ENCODE data around the gene ATG7. TPM values are rescaled to one million over a fixed set of nuclear protein-coding genes. Genes with fewer than 3 reads are reported as not detected.
A peak's percentile ranks its signal among the peaks of the same experiment; 100 is the strongest.

The ATG7 gene
- total RNA-seq, 2 experiments from 2014 or later = 28.3 to 38.2 TPM

- Mint-ChIP-seq H3K9me3 (ENCODE audit: low read depth) (peaks cover 3% of the 10 kb centered on the region), H3K27ac (no peak overlapping the region), H3K4me3 (no peak overlapping the region), H3K4me1 (no peaks in the 10 kb centered on the region), H3K36me3 (peaks cover 46% of the 10 kb centered on the region), H3K27me3 (no peaks in the 10 kb centered on the region)
- DNase-seq (no peak), ATAC-seq (no peak)
- CTCF ChIA-PET = interaction anchor here (0.9 kb wide), 1 partner anchor 242 kb away, joined by 3 read pairs; no protein-coding TSS in a partner anchor
Measured at GRCh38 chr3:11556851-11557644, 284.9 kb downstream of the ATG7 start.

- no peak for DNase-seq
Measured at GRCh38 chr3:11558002-11558401, 285.8 kb downstream of the ATG7 start.

GRCh38 chr3:11558411-11558903 lies 286.3 kb downstream of the ATG7 start:
- CTCF ChIA-PET = interaction anchor here (0.6 kb wide), 1 partner anchor 372 kb away, joined by 4 read pairs; no protein-coding TSS in a partner anchor
- peaks cover 38% of the 10 kb centered on the region for H3K36me3 Mint-ChIP-seq

More at GRCh38 chr3:11558002-11558401, 285.8 kb downstream of the ATG7 start:
- H3K36me3 Mint-ChIP-seq = peaks cover 41% of the 10 kb centered on the region
- H3K9me3 Mint-ChIP-seq (ENCODE audit: low read depth) = peaks cover 2% of the 10 kb centered on the region
- no peak overlapping the region for H3K4me3 Mint-ChIP-seq
- CTCF ChIA-PET = interaction anchor here (0.6 kb wide), 1 partner anchor 373 kb away, joined by 4 read pairs; no protein-coding TSS in a partner anchor
- peak overlapping the region; percentile 1 for H3K27ac Mint-ChIP-seq
- no peak for ATAC-seq
- no peaks in the 10 kb centered on the region for H3K27me3 Mint-ChIP-seq
- no peaks in the 10 kb centered on the region for H3K4me1 Mint-ChIP-seq

GRCh38 chr3:11558918-11559815 lies 287.0 kb downstream of the ATG7 start:
- Mint-ChIP-seq H3K4me1 (no peaks in the 10 kb centered on the region), H3K9me3 (ENCODE audit: low read depth) (no peaks in the 10 kb centered on the region), H3K27me3 (no peaks in the 10 kb centered on the region), H3K36me3 (peaks cover 37% of the 10 kb centered on the region), H3K4me3 (no peak overlapping the region), H3K27ac (no peak overlapping the region)
- DNase-seq (no peak), ATAC-seq (no peak)
- CTCF ChIA-PET = interaction anchor here (0.6 to 1.0 kb wide), 2 partner anchors 92 to 372 kb away, joined by 3 to 4 read pairs; no protein-coding TSS in a partner anchor

More at GRCh38 chr3:11558411-11558903, 286.3 kb downstream of the ATG7 start:
- Mint-ChIP-seq H3K4me1 (no peaks in the 10 kb centered on the region), H3K27ac (no peak overlapping the region), H3K9me3 (ENCODE audit: low read depth) (no peaks in the 10 kb centered on the region), H3K27me3 (no peaks in the 10 kb centered on the region), H3K4me3 (no peak overlapping the region)
- ATAC-seq = no peak
- DNase-seq = no peak

- Mint-ChIP-seq H3K27me3 (no peaks in the 10 kb centered on the region), H3K4me1 (no peaks in the 10 kb centered on the region), H3K27ac (no peak overlapping the region), H3K9me3 (ENCODE audit: low read depth) (no peaks in the 10 kb centered on the region), H3K4me3 (no peak overlapping the region), H3K36me3 (peaks cover 31% of the 10 kb centered on the region)
- DNase-seq (no peak), ATAC-seq (no peak)
- CTCF ChIA-PET = interaction anchor here (0.5 to 1.0 kb wide), 2 partner anchors 11 to 91 kb away, joined by 3 read pairs; no protein-coding TSS in a partner anchor
Measured at GRCh38 chr3:11559816-11560633, 287.8 kb downstream of the ATG7 start.

GRCh38 chr3:11560746-11561145 lies 288.5 kb downstream of the ATG7 start:
- ATAC-seq = no peak
- Mint-ChIP-seq H3K9me3 (ENCODE audit: low read depth) (no peaks in the 10 kb centered on the region), H3K36me3 (peaks cover 25% of the 10 kb centered on the region), H3K4me3 (no peak overlapping the region), H3K4me1 (no peaks in the 10 kb centered on the region), H3K27ac (no peak overlapping the region), H3K27me3 (no peaks in the 10 kb centered on the region)
- no peak for DNase-seq
- CTCF ChIA-PET = interaction anchor here (0.5 kb wide), 1 partner anchor 12 kb away, joined by 3 read pairs; no protein-coding TSS in a partner anchor

- DNase-seq = no peak
Measured at GRCh38 chr3:11562277-11562881, 290.2 kb downstream of the ATG7 start.

GRCh38 chr3:11563159-11563864 lies 291.1 kb downstream of the ATG7 start:
- CTCF ChIA-PET = no interaction called here
- Mint-ChIP-seq H3K4me1 (no peaks in the 10 kb centered on the region), H3K9me3 (ENCODE audit: low read depth) (no peaks in the 10 kb centered on the region), H3K36me3 (peaks cover 21% of the 10 kb centered on the region), H3K27ac (no peak overlapping the region), H3K27me3 (no peaks in the 10 kb centered on the region), H3K4me3 (no peak overlapping the region)
- ATAC-seq (no peak), DNase-seq (no peak)

More at GRCh38 chr3:11562277-11562881, 290.2 kb downstream of the ATG7 start:
- Mint-ChIP-seq H3K4me1 (no peaks in the 10 kb centered on the region), H3K27ac (no peak overlapping the region), H3K36me3 (peaks cover 24% of the 10 kb centered on the region), H3K27me3 (no peaks in the 10 kb centered on the region), H3K4me3 (no peak overlapping the region), H3K9me3 (ENCODE audit: low read depth) (no peaks in the 10 kb centered on the region)
- ATAC-seq = no peak
- CTCF ChIA-PET = no interaction called here

- no peak overlapping the region for H3K27ac Mint-ChIP-seq
- no peak overlapping the region for H3K4me3 Mint-ChIP-seq
- no peaks in the 10 kb centered on the region for H3K27me3 Mint-ChIP-seq
- H3K9me3 Mint-ChIP-seq (ENCODE audit: low read depth) = no peaks in the 10 kb centered on the region
- peaks cover 21% of the 10 kb centered on the region for H3K36me3 Mint-ChIP-seq
- CTCF ChIA-PET = no interaction called here
- ATAC-seq = no peak
- no peaks in the 10 kb centered on the region for H3K4me1 Mint-ChIP-seq
- DNase-seq = no peak
Measured at GRCh38 chr3:11563865-11564185, 291.6 kb downstream of the ATG7 start.

- CTCF ChIA-PET = no interaction called here
- Mint-ChIP-seq H3K4me3 (no peak overlapping the region), H3K9me3 (ENCODE audit: low read depth) (no peaks in the 10 kb centered on the region), H3K27me3 (no peaks in the 10 kb centered on the region), H3K27ac (no peak overlapping the region), H3K4me1 (no peaks in the 10 kb centered on the region), H3K36me3 (peaks cover 19% of the 10 kb centered on the region)
- no peak for ATAC-seq
- no peak for DNase-seq
Measured at GRCh38 chr3:11564577-11565001, 292.4 kb downstream of the ATG7 start.

- ATAC-seq = no peak
- H3K27ac Mint-ChIP-seq = no peak overlapping the region
Measured at GRCh38 chr3:11565072-11565471, 292.9 kb downstream of the ATG7 start.

GRCh38 chr3:11565492-11565891 lies 293.3 kb downstream of the ATG7 start:
- ATAC-seq (no peak), DNase-seq (no peak)
- no peaks in the 10 kb centered on the region for H3K9me3 Mint-ChIP-seq (ENCODE audit: low read depth)
- H3K4me1 Mint-ChIP-seq = no peaks in the 10 kb centered on the region
- H3K27ac Mint-ChIP-seq = no peak overlapping the region
- no peaks in the 10 kb centered on the region for H3K27me3 Mint-ChIP-seq
- CTCF ChIA-PET = no interaction called here
- H3K36me3 Mint-ChIP-seq = peaks cover 14% of the 10 kb centered on the region
- no peak overlapping the region for H3K4me3 Mint-ChIP-seq

More at GRCh38 chr3:11565072-11565471, 292.9 kb downstream of the ATG7 start:
- Mint-ChIP-seq H3K27me3 (no peaks in the 10 kb centered on the region), H3K4me1 (no peaks in the 10 kb centered on the region), H3K36me3 (peaks cover 15% of the 10 kb centered on the region), H3K4me3 (no peak overlapping the region), H3K9me3 (ENCODE audit: low read depth) (no peaks in the 10 kb centered on the region)
- no peak for DNase-seq
- CTCF ChIA-PET = no interaction called here

Data from activated CD8-positive, alpha-beta memory T cell treated with anti-CD3 and anti-CD28 coated beads, Interleukin-2, amount 10 ng/mL, durations not matched to agents 7 days and 5 days (primary cell).